GM19463 (cell line): Measurements from ENCODE around the gene TMCC3.
"Not testable (repeated sequence)": the region's sequence is repeated elsewhere in the genome, so short reads cannot be mapped to it uniquely, and the experiment has no call there.

ENCODE experiments used
- ATAC-seq: cut with Tn5 transposase; IDR thresholded peaks from one replicate; pipeline ENCODE4 v1.9.1; 2021; ENCODE audit warnings: mild to moderate bottlenecking, moderate library complexity; ENCODE audit not compliant: unreplicated experiment

The TMCC3 gene

GRCh38 chr12:94637390-94638113 is 12.8 kb downstream of the TMCC3 start:
- no peak for ATAC-seq

- ATAC-seq, result no peak
These were observed 13.8 kb downstream of the TMCC3 start for GRCh38 chr12:94636462-94637085.

- ATAC-seq, result no peak
These were observed 15.6 kb downstream of the TMCC3 start for GRCh38 chr12:94634717-94635116.

- ATAC-seq, result no peak
These were observed 17.0 kb downstream of the TMCC3 start for GRCh38 chr12:94633401-94633800.

GRCh38 chr12:94631058-94631457 is 19.3 kb downstream of the TMCC3 start:
- ATAC-seq, result no peak

- ATAC-seq, result no peak
These were observed 21.4 kb downstream of the TMCC3 start for GRCh38 chr12:94628819-94629472.

- no peak for ATAC-seq
These were observed 22.0 kb downstream of the TMCC3 start for GRCh38 chr12:94628369-94628768.

- ATAC-seq, result no peak
These were observed 24.8 kb downstream of the TMCC3 start for GRCh38 chr12:94625531-94625930.

- no peak for ATAC-seq
These were observed 27.0 kb downstream of the TMCC3 start for GRCh38 chr12:94623161-94623920.

GRCh38 chr12:94622475-94622874 is 27.9 kb downstream of the TMCC3 start:
- ATAC-seq, result no peak

GRCh38 chr12:94621662-94622359 is 28.5 kb downstream of the TMCC3 start:
- peak; percentile 93 for ATAC-seq

GRCh38 chr12:94620621-94621020 is 29.7 kb downstream of the TMCC3 start:
- ATAC-seq, result no peak

- ATAC-seq, result no peak
These were observed 31.2 kb downstream of the TMCC3 start for GRCh38 chr12:94618995-94619695.

GRCh38 chr12:94617101-94617500 is 33.3 kb downstream of the TMCC3 start:
- ATAC-seq, result no peak

- ATAC-seq, result no peak
These were observed 34.1 kb downstream of the TMCC3 start for GRCh38 chr12:94616203-94616729.

GRCh38 chr12:94615260-94616181 is 34.8 kb downstream of the TMCC3 start:
- ATAC-seq, result no peak

GRCh38 chr12:94614288-94614721 is 36.1 kb downstream of the TMCC3 start:
- ATAC-seq, result no peak

GRCh38 chr12:94609917-94610443 is 40.4 kb downstream of the TMCC3 start:
- no peak for ATAC-seq

GRCh38 chr12:94606810-94607209 is 43.5 kb downstream of the TMCC3 start:
- not testable (repeated sequence) for ATAC-seq
